ES-I3 (cell line): ENCODE data around the gene CYP4F8.
"Not testable (repeated sequence)": the region's sequence is repeated elsewhere in the genome, so short reads cannot be mapped to it uniquely, and the experiment has no call there.

Experiments used
- H3K36me3 ChIP-seq: 2 replicates; pipeline ENCODE4 v1.6.1; 2013; ENCODE audit warnings: mild to moderate bottlenecking, low read length, control low read depth, moderate library complexity; ENCODE audit not compliant: insufficient read depth
- H3K4me1 ChIP-seq: 2 replicates; pipeline ENCODE4 v1.6.1; 2013; ENCODE audit warnings: mild to moderate bottlenecking, control low read depth, low read length; ENCODE audit not compliant: insufficient read depth
- H3K9ac ChIP-seq: 2 replicates; pipeline ENCODE4 v1.6.1; 2013; ENCODE audit warnings: low read depth, mild to moderate bottlenecking, low read length, moderate library complexity
- H3K9me3 ChIP-seq: 2 replicates; pipeline ENCODE4 v1.6.1; 2013; ENCODE audit warnings: mild to moderate bottlenecking, low read length, moderate library complexity; ENCODE audit not compliant: control insufficient read depth, insufficient read depth

The CYP4F8 gene

DNA sequence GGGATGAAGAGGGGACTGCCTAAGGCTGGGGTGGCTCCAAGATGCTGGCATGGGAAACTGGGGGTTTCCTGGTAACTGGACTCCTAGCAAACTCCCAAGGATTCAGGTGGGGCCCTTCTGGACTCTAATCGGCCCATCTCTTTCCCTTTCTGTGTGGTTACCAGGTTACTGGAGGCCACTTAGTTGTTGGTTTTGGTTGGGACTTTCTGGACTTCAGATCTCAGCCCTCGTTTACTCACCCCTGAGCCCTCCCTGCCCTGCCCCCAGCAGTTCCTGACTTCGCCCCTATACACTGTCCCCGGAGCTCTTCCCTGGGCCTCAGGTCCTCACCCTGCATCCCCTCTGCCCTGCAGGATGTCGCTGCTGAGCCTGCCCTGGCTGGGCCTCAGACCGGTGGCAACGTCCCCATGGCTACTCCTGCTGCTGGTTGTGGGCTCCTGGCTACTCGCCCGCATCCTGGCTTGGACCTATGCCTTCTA lies 58.2 kb downstream of the CYP4F8 start:
- Histone ChIP-seq H3K9me3 (no peaks in the 10 kb centered on the region), H3K9ac (no peak overlapping the region), H3K36me3 (no peaks in the 10 kb centered on the region), H3K4me1 (no peaks in the 10 kb centered on the region)

DNA sequence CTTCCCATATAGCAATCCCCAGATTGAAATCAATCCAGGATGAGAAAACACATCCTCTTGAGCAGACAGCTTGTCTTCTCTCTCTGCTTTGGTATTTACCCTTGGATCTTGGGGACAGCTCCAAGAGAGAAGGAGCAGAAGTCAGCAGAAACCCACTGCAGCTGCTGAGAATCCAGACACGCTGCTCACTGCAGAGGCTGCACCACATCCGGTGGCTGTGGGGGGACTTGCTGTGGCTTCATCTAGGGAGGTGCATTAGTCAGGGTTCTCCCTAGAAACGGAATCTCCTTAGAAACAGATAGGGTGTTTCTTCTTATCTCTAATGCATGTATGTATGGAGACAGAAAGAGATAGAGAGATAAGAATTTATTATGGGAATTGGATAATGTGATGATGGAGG lies 60.5 kb downstream of the CYP4F8 start:
- H3K9ac ChIP-seq, result no peak overlapping the region
- H3K4me1 ChIP-seq, result no peaks in the 10 kb centered on the region
- H3K36me3 ChIP-seq, result no peaks in the 10 kb centered on the region
- no peaks in the 10 kb centered on the region for H3K9me3 ChIP-seq

DNA sequence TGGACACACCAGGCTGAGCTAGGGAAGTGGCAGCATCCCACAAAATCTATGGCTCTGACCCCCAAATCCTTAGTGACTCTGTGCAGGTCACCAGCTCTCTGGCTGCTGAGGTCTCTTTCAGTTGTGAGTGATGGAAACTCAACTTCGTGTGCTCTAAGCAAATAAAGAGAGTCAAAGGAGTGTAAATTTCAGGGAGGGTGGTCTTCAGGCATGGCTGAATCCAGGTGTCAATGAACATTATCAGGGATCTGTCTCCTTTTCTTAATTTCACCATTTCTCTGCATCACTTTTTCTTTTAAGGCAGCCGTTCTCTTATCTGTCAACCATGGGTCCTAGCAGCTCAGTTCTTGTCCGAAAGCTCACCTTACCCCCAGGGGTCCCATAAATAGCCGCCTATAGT lies 64.1 kb downstream of the CYP4F8 start:
- Histone ChIP-seq H3K4me1 (no peaks in the 10 kb centered on the region), H3K36me3 (no peaks in the 10 kb centered on the region), H3K9ac (no peak overlapping the region), H3K9me3 (no peaks in the 10 kb centered on the region)

DNA sequence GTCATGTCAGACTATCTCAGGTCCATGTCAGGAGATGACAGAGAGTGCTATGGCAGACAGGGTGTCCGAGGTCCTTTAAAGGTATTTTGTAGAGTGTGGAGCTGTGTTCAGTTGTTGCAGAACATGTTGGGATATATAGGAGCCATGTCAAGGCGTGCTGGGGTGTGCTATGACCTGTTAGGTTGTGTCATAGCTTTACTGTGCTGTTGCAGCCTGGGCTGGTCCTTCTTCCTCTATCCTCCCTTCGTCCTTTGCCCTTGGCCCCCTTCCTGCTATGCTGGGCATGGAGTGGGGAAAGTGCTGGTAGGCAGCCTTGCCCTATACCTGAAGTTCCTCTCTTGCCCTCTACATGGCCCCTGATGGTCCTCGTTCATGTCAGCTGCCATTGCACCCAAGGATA lies 64.8 kb downstream of the CYP4F8 start:
- H3K9ac ChIP-seq, H3K9me3 ChIP-seq, H3K36me3 ChIP-seq: not testable (repeated sequence)

More for the DNA sequence above, 64.8 kb downstream of the CYP4F8 start:
- H3K4me1 ChIP-seq, result not testable (repeated sequence)
